ENCODE data around the gene PTPRO.
A peak's percentile ranks its signal among the peaks of the same experiment; 100 is the strongest.

Gene PTPRO

GRCh38 chr12:15600223-15600935, 278.1 kb downstream of the PTPRO start:
- TF ChIP-seq, protein P1, sequence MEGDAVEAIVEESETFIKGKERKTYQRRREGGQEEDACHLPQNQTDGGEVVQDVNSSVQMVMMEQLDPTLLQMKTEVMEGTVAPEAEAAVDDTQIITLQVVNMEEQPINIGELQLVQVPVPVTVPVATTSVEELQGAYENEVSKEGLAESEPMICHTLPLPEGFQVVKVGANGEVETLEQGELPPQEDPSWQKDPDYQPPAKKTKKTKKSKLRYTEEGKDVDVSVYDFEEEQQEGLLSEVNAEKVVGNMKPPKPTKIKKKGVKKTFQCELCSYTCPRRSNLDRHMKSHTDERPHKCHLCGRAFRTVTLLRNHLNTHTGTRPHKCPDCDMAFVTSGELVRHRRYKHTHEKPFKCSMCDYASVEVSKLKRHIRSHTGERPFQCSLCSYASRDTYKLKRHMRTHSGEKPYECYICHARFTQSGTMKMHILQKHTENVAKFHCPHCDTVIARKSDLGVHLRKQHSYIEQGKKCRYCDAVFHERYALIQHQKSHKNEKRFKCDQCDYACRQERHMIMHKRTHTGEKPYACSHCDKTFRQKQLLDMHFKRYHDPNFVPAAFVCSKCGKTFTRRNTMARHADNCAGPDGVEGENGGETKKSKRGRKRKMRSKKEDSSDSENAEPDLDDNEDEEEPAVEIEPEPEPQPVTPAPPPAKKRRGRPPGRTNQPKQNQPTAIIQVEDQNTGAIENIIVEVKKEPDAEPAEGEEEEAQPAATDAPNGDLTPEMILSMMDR (conservative IDR thresholded peaks at IDR 0.05; ENCODE audit: low read depth, low read length), result no peak

DNA sequence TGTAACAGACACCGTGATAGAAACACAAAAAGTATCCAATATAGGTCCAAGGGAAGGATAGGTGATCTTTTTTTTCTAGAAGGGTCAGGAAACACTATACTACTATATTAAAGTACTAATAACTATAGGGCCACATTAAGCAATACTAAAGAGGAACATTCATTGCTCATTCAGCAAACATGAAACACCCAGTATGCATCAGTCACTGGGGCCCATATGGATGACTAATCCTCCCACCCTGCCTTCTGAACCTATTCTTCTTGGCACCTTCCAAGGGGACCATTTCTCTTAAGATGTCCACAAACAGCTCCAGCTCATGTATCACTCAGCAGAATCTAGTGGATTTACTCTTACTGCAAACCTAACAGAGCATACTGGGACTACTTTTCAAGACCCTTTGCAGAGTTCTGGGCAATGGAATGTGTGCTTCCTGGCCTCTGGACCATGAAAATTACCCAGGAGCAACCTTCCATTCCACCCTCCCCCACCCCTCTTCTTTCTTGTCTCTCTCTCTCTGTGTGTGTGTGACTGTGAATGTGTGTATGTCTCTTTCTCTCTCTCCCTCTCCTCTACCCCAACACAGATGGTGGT, 279.0 kb downstream of the PTPRO start:
- TF ChIP-seq, protein P1 (conservative IDR thresholded peaks at IDR 0.05; ENCODE audit: low read depth, low read length), result no peak
- no peak for DNase-seq (ENCODE audit: low read depth)
- H3K4me3 ChIP-seq (ENCODE audit: low read length), result no peak overlapping the region

More at GRCh38 chr12:15600223-15600935, 278.1 kb downstream of the PTPRO start:
- no peak overlapping the region for H3K4me3 ChIP-seq (ENCODE audit: low read length)
- DNase-seq (ENCODE audit: low read depth), result no peak

- TF ChIP-seq, protein P1 (conservative IDR thresholded peaks at IDR 0.05; ENCODE audit: low read depth, low read length), result no peak
- DNase-seq (ENCODE audit: low read depth), result no peak
- H3K4me3 ChIP-seq (ENCODE audit: low read length), result no peak overlapping the region
Observed at GRCh38 chr12:15602051-15602672, 279.9 kb downstream of the PTPRO start.

DNA sequence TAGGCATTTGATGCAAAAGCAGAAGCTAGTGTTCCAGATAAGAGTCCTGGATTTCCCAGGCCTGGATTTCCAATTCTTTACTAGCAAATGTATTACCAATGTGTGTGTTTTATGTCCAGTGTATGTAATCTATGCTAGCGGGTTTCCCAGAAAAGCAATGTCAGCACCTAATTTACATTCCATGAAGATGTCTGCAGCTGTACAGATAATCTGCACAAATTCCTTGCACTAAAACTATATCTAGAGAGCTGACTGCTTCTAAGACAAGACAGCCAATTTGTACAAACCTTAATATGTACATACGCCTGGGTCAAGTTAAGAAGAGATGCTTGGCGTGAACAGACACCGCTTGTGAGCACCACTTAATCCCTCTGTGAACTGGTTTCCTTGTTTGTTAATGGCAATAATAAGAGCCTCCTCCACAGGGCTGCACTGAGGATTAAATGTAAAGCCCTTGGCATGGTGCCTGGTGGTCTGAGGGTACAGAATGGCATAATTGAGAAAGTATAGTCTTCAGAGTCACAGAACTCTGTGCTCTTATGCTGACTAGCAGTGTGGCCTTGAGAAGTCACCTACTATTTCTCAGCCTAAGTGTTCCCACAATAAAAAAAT, 281.3 kb downstream of the PTPRO start:
- TF ChIP-seq, protein P1 (conservative IDR thresholded peaks at IDR 0.05; ENCODE audit: low read depth, low read length), result no peak
- peak; percentile 92 for DNase-seq (ENCODE audit: low read depth)
- no peak overlapping the region for H3K4me3 ChIP-seq (ENCODE audit: low read length)

- no peak overlapping the region for H3K4me3 ChIP-seq (ENCODE audit: low read length)
- TF ChIP-seq, protein P1 (conservative IDR thresholded peaks at IDR 0.05; ENCODE audit: low read depth, low read length), result no peak
- DNase-seq (ENCODE audit: low read depth), result no peak
Observed at GRCh38 chr12:15605881-15606590, 283.7 kb downstream of the PTPRO start.

GRCh38 chr12:15608406-15608805, 286.1 kb downstream of the PTPRO start:
- TF ChIP-seq, protein P1 (conservative IDR thresholded peaks at IDR 0.05; ENCODE audit: low read depth, low read length), result no peak

More at GRCh38 chr12:15608406-15608805, 286.1 kb downstream of the PTPRO start:
- no peak for DNase-seq (ENCODE audit: low read depth)
- no peak overlapping the region for H3K4me3 ChIP-seq (ENCODE audit: low read length)

Measured in retinal pigment epithelial cell (primary cell).